Cardiac fibroblast (primary cell): ENCODE results near the gene JSRP1.

Experiments used
- DNase-seq, 2 donors: peaks; one replicate each; pipeline versions ENCODE4 v3.0.0 to v3.0.0-alpha.2; 2010; ENCODE audit warnings: low read depth in 2 of 2
- H3K4me3 ChIP-seq, 2 donors: replicated peaks in 1 of 2; 1 replicate in 1 of 2; 2 replicates in 1 of 2; pipeline ENCODE4 v1.5.1; 2011; ENCODE audit warnings: low read depth in 2 of 2, low read length in 2 of 2, mild to moderate bottlenecking in 2 of 2, moderate library complexity in 1 of 2
- CTCF ChIP-seq: IDR thresholded peaks from one replicate; pipeline ENCODE4 v1.5.1; 2011; ENCODE audit warnings: low read depth, mild to moderate bottlenecking, low read length, inconsistent platforms

Gene JSRP1

DNA sequence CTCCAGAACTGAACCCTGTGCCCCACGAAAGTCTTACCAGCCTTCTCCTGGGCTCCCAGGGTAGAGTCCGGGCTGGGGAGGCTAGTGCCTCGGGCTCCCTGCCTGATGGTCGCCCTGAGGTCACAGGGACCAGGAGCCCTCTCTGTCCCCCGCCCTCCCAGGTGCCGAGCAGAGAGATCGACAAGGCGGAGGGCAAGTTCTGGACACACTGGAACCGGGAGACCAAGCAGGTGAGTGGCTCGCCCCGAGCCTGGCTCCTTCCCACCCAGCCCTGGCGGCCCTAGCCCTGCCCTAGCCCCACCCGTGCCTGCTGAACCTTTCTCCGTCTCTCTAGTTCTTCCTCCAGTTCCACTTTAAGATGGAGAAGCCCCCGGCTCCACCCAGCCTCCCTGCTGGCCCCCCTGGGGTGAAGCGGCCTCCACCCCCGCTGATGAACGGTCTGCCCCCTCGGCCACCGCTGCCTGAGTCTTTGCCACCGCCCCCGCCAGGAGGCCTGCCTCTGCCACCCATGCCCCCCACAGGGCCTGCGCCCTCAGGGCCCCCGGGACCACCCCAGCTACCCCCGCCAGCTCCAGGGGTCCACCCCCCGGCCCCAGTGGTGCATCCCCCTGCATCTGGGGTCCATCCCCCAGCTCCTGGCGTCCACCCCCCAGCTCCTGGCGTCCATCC is 8.7 kb downstream of the JSRP1 start:
- no peak overlapping the region for H3K4me3 ChIP-seq
- no peak for DNase-seq
- no peak for TF ChIP-seq CTCF

GRCh38 chr19:2246801-2247361 is 9.3 kb downstream of the JSRP1 start:
- peak; percentile 72 to 74 for DNase-seq
- no peak for TF ChIP-seq CTCF
- no peak overlapping the region for H3K4me3 ChIP-seq

GRCh38 chr19:2246014-2246620 is 10.1 kb downstream of the JSRP1 start:
- no peak overlapping the region for H3K4me3 ChIP-seq
- no peak for TF ChIP-seq CTCF
- DNase-seq = no peak

DNA sequence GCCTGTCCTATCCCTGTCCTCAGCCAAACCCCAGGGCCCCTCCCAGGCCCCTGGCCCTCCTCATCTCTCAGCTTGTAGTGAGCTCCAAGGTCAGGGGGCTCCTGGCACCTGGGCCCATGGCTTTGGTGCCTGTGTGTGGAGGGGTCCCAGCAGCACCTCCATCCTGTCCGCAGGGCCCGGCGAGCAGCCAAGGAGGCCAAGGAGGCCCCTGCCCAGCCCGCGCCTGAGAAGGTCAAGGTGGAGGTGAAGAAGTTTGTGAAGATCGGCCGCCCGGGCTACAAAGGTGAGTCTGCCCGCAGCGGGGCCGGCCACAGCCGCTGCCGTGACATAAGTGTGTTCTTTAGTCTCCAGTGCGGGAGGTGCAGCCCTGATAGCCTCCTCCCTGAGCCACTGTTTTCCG is 10.9 kb downstream of the JSRP1 start:
- H3K4me3 ChIP-seq = no peak overlapping the region
- no peak for DNase-seq
- TF ChIP-seq CTCF = no peak

GRCh38 chr19:2244486-2244885 is 11.7 kb downstream of the JSRP1 start:
- H3K4me3 ChIP-seq = no peak overlapping the region
- DNase-seq = no peak
- no peak for TF ChIP-seq CTCF

DNA sequence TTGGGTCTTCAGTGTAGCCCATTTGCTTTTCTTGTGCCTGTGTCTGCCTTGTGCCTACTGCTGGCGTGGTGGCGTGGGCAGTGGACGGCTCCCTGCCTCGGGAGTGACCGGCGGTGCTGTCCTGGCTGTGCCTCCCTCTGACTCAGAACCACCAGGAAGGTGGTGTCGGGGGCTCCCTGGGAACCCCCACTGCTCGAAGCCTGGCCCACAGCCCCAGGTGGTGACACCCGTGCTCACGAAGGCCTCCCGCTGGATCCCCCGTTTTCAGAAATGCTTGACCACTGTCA is 12.1 kb downstream of the JSRP1 start:
- DNase-seq = no peak
- TF ChIP-seq CTCF = no peak
- H3K4me3 ChIP-seq = no peak overlapping the region
